Activated CD8-positive, alpha-beta memory T cell treated with anti-CD3 and anti-CD28 coated beads, Interleukin-2, amount 50 U/mL, for 1 hour (primary cell): ENCODE data around the gene AP1S1.
"Not testable (repeated sequence)": the region's sequence is repeated elsewhere in the genome, so short reads cannot be mapped to it uniquely, and the experiment has no call there.

ENCODE experiments used
- DNase-seq: peaks from one replicate; pipeline ENCODE4 v3.0.0-alpha.2; 2020; ENCODE audit errors: extremely low read depth

Gene AP1S1

GRCh38 chr7:101124376-101125056 lies 29.8 kb upstream of the AP1S1 start:
- no peak for DNase-seq

GRCh38 chr7:101125989-101126650 lies 28.2 kb upstream of the AP1S1 start:
- no peak for DNase-seq

GRCh38 chr7:101126651-101127459 lies 27.4 kb upstream of the AP1S1 start, which contains the start of gene SERPINE1:
SERPINE1 (plus strand) TSS chr7:101127104; CDS start chr7:101128394, 1,290 bp downstream.
- peak; percentile 40 for DNase-seq

- DNase-seq, result no peak
These were observed 26.7 kb upstream of the AP1S1 start for GRCh38 chr7:101127460-101128039.

- no peak for DNase-seq
These were observed 26.0 kb upstream of the AP1S1 start for GRCh38 chr7:101128040-101128834.

GRCh38 chr7:101129603-101130117 lies 24.6 kb upstream of the AP1S1 start:
- no peak for DNase-seq

GRCh38 chr7:101132626-101133600 lies 21.4 kb upstream of the AP1S1 start:
- not testable (repeated sequence) for DNase-seq

- no peak for DNase-seq
These were observed 20.5 kb upstream of the AP1S1 start for GRCh38 chr7:101133621-101134398.

- DNase-seq, result no peak
These were observed 19.8 kb upstream of the AP1S1 start for GRCh38 chr7:101134399-101134980.

GRCh38 chr7:101137651-101138212 lies 16.5 kb upstream of the AP1S1 start:
- no peak for DNase-seq

GRCh38 chr7:101138213-101138870 lies 15.9 kb upstream of the AP1S1 start:
- DNase-seq, result peak; percentile 71

GRCh38 chr7:101140339-101140699 lies 14.0 kb upstream of the AP1S1 start:
- DNase-seq, result no peak

GRCh38 chr7:101140746-101141382 lies 13.4 kb upstream of the AP1S1 start:
- no peak for DNase-seq

- DNase-seq, result no peak
These were observed 2.2 kb upstream of the AP1S1 start for GRCh38 chr7:101151908-101152651.

- DNase-seq, result no peak
These were observed 422 bp downstream of the AP1S1 start for GRCh38 chr7:101154693-101155102.

GRCh38 chr7:101155303-101155702 lies 1.0 kb downstream of the AP1S1 start:
- no peak for DNase-seq

- DNase-seq, result no peak
These were observed 2.0 kb downstream of the AP1S1 start for GRCh38 chr7:101156277-101156676.
